Activated gamma-delta T cell treated with anti-CD3 and anti-CD28 coated beads, Interleukin-2, amount 50 U/mL, for 16 hours (primary cell): ENCODE results near the gene RAB31.
"Not testable (repeated sequence)": the region's sequence is repeated elsewhere in the genome, so short reads cannot be mapped to it uniquely, and the experiment has no call there.

Experiments used
- DNase-seq: peaks from one replicate; pipeline ENCODE4 v3.0.0-alpha.2; 2020; ENCODE audit warnings: low read depth

The RAB31 gene

DNA sequence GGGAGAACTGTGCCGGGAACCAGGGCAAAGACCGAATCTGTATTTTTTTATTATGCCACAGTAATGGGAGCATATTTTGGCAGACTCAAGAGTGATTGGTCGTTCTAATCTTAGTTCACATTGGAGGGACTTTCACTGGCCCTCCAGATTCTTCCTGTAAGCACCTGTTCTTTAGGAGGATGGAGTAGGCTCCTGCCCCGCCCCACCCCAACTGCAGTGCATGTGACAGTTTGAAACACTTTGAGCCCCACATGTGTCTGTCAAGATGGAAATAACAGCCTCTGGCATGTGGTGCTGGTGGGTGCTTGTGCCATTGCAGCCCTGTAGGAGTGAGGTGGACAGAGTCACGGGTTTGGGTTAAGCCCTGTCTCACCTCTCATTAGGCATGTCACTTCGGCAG lies 134.3 kb downstream of the RAB31 start:
- DNase-seq = no peak

DNA sequence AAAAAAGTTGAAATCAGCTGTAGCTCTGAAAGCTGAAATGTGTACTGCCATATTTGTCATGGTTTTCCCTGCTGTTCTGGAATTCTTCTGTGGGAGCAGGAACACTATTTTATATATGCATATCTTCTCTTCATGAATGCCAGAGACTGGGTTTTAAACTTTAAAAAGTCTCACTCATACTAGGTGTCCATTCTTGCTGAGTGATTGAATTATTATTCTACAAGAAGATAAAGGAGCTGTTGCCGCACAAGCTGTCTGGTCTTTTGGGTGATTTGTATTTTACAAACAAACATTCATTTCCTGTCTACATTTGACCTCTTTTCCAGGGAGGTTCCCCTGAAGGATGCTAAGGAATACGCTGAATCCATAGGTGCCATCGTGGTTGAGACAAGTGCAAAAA lies 137.2 kb downstream of the RAB31 start:
- no peak for DNase-seq

DNA sequence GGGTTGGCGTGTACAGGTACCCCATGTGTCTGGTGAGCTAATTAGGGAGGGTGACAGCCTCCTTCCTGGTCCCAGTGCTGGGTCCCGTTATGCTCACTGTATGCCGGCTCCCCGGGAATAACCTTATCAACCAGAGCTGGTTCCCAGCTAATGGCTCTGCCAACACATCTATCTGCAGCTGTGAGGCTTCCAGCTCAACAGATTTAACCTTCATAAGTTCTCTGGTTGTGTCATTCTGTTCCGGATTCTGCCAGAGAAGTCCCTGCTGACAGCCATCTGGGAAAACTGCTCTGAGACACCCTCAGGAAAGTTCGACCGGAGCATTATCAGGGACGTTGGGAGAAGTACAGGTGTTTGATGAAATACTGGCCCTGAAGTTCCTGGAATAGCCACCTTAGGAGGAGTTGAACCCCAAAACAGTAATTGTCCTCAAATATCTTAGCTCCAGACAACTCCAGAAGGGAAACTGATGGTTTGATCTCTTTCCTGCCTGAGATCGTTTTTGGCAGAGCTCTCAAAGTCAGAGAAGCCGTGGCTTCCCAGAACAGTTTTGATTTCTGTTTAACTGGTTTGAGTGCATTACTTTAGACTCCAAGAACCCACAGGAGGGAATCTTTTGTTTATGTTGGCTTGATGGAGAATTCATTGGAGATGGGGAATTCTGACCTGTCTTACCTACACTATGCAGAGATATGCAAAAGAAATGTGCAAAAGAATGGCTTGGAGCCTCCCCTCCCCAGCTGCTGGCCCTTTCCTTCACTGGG lies 138.2 kb downstream of the RAB31 start:
- DNase-seq = no peak

DNA sequence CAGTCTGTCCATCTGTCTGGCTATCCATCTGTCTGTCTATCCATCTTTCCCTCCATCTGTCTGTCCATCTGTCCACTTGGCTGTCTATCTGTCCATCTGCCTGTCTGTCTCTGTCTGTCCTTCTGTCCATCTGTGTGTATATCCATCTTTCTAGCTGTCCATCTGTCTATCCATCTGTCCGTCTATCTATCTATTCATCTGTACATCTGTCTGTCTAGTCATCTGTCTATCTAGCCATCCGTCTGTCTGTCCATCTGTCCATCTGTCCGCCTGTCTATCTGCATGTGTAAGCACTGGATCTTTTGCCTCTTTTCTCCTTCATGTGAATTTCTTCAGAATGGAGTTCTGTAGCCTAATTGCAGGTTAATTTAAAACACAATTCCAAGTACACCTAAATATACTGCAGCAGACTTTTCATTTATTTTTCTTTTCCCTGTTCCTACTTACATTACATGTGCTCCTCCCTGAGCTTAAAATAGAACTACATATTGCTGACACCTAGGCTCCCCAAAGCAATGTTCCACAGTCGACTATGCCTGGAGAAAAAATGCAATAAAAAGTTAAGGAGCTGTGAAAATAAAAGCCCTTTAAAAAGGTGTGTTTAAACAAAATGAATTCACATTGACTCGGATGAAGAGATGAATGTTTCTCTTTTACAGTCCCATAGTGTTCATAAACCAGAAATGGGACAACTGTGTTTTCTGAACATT lies 140.2 kb downstream of the RAB31 start:
- no peak for DNase-seq

DNA sequence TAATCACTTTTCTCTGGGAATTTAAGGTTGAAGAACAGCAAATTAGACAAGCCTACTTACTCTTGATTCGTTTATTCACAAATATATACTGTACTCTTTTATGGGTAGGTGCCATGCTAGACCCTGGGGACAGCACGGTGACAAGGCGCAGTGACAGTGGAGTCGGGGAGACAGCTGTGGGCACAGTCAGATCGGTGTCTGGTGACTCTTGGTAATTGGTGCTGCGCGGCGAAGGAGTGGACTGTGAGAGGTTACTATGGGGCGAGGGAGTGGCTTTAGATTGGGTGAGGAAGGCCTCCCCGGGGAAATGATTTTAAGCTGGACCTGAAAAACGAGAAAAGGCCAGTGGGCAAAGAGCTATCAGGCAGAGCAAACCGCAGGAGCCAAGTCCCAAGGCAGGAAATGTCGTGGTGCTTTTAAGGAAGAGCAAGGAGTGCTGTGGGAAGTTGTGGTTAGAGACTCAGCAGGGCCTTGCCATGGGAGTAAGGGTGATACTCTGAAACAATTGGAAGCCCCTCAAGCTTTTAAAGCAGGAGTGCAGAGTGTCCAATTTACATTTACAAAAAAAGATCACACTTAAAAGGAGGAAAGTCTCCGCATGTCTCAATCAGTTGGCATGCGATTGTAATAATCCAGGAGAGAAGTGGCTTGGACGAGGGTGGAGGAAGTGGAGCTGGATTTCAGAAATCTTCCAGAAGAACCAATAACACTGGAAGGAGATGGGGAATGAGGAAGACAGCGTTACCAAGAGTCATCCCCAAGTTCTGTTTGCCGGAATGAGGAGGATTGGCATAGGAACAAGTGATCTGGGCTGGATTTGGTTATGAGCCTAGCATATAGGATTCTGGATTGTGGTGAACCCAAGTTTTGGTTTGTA lies 141.5 kb downstream of the RAB31 start:
- no peak for DNase-seq

DNA sequence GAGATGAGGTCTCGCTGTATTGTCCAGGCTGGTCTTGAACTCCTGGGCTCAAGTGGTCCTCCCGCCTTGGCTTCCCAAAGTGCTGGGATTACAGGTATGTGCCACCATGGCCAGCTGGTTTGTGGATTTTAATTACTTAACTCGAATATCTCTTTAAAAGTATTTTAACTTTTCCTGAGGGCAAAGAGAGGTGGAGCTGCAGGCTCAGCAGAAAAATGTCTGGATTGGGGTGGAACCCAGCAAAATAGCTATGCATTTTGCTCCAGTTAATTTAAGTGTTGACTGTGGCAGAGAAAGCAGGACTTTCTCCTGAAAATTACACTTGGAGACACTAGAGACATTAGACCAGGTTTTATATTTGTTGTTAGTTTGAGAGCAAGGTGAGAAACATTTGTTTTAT lies 142.2 kb downstream of the RAB31 start:
- no peak for DNase-seq

DNA sequence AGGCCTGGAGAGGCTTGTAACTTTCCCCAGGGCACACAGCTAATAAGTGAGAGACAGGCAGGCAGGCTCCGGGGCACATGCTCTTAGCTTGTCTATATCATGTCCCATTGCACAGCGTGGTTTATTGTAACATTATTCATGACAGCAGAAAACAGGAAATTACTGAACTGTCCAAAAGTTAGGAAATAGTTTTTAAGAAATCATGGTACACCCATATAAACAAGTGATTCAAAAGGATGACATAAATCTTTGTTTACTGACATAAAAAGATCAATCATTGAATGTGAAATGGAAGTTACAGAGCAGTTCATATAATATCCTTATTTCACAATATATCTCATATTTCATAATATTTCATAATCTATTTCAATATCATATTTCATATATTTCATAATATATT lies 143.4 kb downstream of the RAB31 start:
- DNase-seq = no peak

DNA sequence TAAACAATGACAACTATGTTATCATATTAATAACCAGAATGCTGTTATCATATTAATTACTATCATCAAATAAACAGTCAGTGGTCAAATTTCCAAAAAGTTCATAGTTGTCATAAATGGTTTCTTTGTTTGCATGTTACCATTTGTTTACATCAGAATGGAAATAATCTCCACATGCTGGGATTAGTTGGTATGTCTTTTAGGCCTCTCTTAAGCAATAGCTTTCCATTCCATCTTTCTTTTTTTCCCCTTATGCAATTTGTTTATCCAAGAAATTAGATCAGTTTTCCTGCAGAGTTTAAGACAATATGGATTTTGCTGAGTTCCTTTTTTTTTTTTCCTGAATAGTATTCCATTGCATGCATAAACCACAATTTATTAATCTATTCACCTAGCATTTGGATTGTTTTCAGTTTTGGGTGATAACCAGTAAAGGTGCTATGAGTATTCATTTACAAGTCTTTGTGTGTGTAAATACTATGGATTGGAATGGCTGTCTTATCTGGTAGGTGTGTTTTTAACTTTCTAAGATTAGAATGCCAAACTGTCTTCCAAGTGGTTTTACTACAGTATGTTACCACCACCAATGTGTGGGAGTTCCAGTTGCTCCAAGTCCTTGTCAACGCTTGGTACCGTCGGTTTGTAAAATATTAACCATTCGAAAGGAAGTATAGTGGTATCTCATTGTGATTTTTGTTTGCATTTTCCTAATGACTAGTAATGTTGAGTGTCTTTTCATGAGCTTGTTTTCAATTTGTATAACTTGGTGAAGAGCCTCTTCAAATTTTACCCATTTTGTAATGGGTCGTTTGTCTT lies 144.4 kb downstream of the RAB31 start:
- no peak for DNase-seq

DNA sequence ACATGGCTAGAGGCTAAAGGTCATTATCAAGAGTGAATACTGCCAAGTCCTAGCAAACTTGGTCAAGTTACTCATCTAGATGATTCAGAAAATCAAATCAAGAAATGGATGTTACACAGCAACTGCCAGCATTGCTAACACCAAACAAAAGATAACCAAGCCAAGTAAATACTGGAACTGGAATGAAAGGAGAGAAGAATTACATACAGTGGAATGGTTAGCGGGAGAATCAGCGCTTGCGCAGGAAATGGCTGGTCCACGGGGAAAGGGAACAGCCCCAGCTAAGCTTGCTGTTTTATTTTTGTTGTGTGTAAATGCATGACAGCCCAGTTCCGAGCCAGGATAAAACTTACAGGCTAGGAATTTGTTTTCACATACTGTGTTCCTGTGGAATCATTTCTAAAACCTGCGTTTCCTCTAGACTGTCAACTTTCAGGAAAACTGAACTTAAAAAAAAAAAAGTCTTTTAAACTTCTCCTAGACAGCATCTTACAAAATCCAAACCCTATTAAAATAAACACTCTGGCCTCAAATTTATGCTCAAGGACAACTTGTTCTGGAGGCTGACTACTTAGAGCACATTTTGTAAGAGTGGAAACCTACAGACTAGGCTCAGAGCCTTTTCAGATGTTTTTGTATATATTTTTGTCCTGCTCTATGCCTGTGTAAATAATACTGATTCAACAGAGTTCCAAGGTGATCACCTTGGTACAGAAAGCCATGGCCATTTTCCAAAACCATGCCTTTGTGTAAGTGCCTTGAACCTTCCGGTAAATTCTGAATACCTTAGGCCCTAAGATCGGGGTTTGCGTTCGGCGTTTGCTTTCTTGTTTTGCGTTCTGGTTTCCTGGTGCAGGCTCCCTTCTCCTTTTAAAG lies 146.9 kb downstream of the RAB31 start:
- DNase-seq = no peak

DNA sequence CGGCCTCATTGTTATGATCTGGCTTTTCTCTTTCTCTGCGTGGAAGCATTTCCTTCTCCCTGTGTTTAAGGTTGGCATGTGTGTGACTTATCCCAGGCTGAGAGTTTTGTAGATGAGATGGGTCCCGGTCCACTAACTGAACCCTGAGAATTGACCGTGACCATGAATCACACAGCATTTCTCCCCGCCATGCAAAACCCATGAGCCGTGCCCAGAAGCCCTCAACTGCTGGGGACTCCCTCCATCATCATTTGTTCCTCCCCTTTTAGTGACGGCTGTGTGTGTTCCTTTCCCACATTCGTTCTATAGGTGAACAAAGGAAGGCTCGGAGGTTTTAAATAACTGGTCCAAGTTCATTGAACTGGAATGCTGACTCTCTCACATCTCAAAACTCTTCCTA lies 147.6 kb downstream of the RAB31 start:
- no peak for DNase-seq

DNA sequence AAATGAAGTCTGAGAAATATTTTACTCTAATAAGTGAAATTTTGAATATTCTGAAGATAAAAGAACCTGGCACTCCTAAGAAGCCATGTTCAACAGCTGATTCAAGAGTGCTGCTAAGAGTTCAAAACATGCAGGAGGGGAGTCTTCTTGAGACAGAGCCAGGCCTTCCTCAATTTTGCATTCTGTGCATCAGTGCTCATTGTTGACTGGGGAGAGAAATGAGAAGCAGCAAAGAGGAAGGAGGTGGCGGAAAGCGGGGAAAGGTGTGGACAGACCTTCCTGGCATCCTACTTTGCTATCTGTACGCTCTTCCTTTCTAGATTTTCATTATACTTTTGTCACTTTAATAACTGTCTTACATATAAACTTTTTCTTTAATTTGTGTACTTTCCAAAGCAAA lies 148.0 kb downstream of the RAB31 start:
- DNase-seq = no peak

DNA sequence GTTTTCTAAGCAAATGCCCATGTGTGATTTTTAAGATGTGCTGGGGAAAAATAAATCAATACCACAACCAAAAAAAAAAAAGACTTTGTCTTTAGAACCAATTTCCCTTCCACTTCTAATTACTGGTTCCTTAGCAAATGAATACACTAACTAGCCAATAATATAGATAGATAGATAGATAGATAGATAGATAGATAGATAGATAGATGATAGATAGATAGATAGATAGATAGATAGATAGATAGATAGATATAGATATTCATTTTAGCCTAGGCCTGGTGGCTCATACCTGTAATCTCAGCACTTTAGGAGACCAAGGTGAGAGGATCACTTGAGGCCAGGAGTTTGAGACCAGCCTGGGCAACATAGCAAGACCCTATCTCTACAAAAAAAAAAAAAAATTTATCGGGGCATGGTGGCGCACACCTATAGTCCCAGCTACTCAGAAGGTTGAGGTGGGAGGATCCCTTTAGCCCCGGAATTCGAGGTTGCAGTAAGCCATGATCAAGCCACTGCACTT lies 149.4 kb downstream of the RAB31 start:
- DNase-seq = not testable (repeated sequence)

DNA sequence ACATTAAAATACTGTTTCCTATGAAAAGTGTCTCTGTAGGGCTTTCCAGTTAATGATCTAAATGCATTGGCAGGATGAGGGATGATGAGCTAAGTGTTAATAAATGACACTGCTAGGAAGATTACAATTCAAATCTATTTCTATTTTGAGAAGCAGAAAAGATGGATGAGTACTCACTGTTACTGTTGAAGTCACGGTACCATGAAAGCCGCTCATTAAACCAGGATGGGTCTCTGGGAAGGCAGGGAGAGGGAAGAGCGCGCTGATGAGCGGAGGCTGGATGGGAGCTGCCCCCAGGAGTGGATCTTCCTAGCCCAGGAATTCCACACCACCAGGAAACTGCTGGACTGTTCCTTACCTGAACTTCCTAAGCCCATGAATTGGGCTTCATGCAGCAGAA lies 150.5 kb downstream of the RAB31 start:
- no peak for DNase-seq

DNA sequence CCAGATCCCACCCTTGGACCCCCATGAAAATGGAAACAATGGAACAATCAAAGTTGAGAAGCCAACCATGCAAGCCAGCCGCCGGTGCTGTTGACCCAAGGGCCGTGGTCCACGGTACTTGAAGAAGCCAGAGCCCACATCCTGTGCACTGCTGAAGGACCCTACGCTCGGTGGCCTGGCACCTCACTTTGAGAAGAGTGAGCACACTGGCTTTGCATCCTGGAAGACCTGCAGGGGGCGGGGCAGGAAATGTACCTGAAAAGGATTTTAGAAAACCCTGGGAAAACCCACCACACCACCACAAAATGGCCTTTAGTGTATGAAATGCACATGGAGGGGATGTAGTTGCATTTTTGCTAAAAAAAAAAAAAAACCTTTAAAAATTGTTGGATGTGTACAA lies 151.1 kb downstream of the RAB31 start:
- DNase-seq = no peak

DNA sequence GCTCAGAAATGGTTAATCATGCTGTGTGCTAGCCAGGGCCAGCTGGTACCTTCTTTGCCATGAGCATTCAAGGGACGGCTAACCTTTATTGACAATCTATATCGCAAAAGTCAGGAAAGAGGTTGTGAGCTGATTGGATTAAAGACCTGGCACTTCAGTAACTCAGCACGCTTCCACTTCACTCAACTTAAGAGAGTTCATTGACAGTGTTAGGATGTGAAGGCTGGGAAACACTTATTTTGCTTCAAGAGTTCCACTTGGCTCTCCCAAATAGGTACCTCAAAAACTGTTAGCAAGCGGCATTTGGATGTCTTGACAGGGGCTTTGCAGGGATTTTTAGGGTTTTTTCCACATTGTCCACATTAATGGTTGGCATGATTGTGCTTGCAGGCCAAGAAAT lies 152.6 kb downstream of the RAB31 start:
- no peak for DNase-seq

DNA sequence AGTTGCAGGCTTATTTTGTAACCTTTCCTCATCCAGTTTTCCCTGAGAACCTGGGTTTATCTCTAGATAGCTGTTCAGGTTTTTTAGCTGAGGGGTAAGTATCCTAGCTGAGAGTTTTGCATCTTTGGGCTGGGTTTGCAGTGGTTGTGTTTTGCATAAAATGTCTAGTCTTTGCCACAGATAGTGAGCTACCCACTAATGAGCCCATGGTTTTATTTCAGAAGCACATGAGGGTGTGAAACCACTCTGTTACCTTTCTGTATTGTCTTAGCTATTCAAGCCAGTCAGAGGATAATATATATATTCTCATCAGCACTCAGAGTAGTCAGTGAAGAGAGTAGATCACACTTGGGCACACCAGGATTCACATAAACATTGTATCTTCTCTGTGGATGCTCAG lies 153.1 kb downstream of the RAB31 start:
- no peak for DNase-seq

DNA sequence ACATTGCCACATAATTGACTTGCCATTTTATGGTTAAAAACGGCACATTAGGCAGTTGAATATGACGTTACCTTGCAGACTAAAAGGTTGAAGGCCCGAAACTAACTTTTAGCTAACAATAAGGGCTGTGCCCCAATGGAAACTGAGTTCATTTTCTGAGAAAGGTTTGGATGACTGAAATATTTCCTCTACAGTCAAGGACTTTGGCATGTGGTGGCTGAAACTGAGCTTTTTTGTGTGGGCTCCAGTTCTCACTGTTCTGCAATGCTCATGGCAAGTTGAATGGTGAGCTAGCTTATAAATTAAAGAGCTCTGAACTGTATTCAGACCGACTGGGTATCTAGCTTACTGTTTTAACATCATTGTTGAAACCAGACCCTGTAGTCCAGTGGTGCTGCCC lies 153.8 kb downstream of the RAB31 start:
- DNase-seq = no peak

DNA sequence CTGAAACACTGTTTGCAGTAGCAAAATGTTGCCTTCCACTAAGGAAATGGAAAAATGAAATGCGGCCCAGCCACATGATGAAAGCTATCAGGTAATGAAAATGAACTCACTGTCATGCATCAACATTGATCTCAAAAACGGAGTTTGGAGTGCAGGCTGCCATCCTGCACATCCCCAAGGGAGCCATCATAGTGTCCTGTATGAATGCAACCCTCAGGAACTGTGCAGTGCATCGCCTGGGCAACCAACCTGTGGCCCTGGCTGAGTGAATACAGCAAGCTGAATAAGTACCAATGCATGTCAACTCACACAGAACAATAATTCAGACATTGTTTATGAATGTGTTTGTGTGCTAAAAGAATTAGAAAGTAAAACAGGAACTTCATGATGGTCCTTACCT lies 154.6 kb downstream of the RAB31 start:
- no peak for DNase-seq

DNA sequence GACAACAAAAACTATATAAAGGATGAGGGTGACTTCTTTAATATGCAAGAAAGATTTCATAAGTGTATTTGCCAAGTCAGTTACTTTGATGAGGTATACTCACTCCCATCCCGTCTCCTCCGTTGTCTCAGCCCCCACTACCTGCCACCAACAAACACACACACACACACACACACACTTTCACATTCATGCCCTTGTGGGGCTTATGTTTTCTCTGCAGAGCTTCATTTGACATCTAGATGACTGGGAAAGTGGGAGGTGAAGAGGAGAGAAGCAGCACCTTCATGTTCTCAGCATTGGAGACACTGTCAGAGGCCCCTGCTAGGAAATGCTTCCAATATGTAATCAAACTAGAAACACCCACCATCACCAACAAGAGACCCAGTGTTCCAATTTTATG lies 155.2 kb downstream of the RAB31 start:
- DNase-seq = no peak

DNA sequence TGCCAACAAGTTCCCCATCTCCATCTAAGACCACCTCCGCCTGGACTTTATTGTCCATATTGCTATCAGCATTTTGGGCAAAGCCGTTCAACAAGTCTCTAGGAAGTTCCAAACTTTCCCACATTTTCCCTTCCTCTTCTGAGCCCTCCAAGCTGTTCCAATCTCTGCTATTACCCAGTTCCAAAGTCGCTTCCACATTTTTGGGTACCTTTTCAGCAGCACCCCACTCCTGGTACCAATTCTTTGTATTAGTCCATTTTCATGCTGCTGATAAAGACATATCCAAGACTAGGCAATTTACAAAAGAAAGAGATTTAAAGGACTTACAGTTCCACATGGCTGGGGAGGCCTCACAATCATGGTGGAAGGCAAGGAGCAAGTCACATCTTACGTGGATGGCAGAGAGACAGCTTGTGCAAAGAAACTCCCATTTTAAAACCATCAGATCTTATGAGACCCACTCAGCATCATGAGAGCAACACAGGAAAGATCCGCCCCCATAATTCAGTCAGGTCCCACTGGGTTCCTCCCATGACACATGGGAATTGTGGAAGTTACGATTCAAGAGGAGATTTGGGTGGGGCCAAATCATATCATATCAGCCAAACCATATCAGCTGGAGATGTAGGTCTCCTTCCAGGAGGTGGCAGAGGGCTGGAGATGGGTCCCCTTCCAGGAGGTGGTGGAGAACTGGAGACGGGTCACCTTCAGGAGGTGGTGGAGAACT lies 157.8 kb downstream of the RAB31 start:
- no peak for DNase-seq
